Activated naive CD4-positive, alpha-beta T cell treated with Interleukin-2 at 50 U/mL for 16 hours (primary cell): Measurements from ENCODE around the gene ATP6V1F.
"Not testable (repeated sequence)": the region's sequence is repeated elsewhere in the genome, so short reads cannot be mapped to it uniquely, and the experiment has no call there.

Source experiments
- DNase-seq: peaks from one replicate; pipeline ENCODE4 v3.0.0-alpha.2; 2020

The ATP6V1F gene

GRCh38 chr7:128903621-128904361, 41.1 kb downstream of the ATP6V1F start:
- no peak for DNase-seq

GRCh38 chr7:128904381-128905197, 41.9 kb downstream of the ATP6V1F start:
- no peak for DNase-seq

GRCh38 chr7:128906001-128906765, 43.5 kb downstream of the ATP6V1F start:
- no peak for DNase-seq

- no peak for DNase-seq
Measured at GRCh38 chr7:128906766-128907559, 44.3 kb downstream of the ATP6V1F start.

- no peak for DNase-seq
Measured at GRCh38 chr7:128908750-128909624, 46.3 kb downstream of the ATP6V1F start.

- DNase-seq = no peak
Measured at GRCh38 chr7:128909625-128910568, 47.2 kb downstream of the ATP6V1F start.

GRCh38 chr7:128910569-128910945, 47.9 kb downstream of the ATP6V1F start, which contains the start of gene KCP:
Gene KCP (minus strand): TSS chr7:128910709. CDS start chr7:128910676, 33 bp downstream.
- DNase-seq = no peak

GRCh38 chr7:128911423-128912031, 48.9 kb downstream of the ATP6V1F start:
- no peak for DNase-seq

GRCh38 chr7:128912281-128912680, 49.6 kb downstream of the ATP6V1F start:
- DNase-seq = no peak

GRCh38 chr7:128912709-128913495, 50.2 kb downstream of the ATP6V1F start:
- not testable (repeated sequence) for DNase-seq

GRCh38 chr7:128913870-128914565, 51.4 kb downstream of the ATP6V1F start:
- no peak for DNase-seq

- no peak for DNase-seq
Measured at GRCh38 chr7:128914566-128915151, 52.0 kb downstream of the ATP6V1F start.

GRCh38 chr7:128915271-128915819, 52.7 kb downstream of the ATP6V1F start:
- DNase-seq = no peak
